Spleen (tissue), 7 donors: Measurements from ENCODE around the gene TMBIM4.

ENCODE experiments used
- CTCF ChIP-seq, 11 experiments: fragments of 200-600 bp in 7 of 11; fragments of 450-650 bp in 4 of 11; sonication (generic) in 4 of 11; IDR thresholded peaks in 8 of 11; conservative IDR thresholded peaks in 3 of 11; 1 replicate in 7 of 11; 2 replicates in 4 of 11; pipeline versions ENCODE4 v1.4.0 to v1.8.0; 2016 to 2021; ENCODE audit warnings: antibody characterized with exemption in 11 of 11, inconsistent platforms in 4 of 11, mild to moderate bottlenecking in 1 of 11
- POLR2A ChIP-seq, 3 donors: fragments of 450-650 bp; IDR thresholded peaks; one replicate each; pipeline ENCODE4 v1.5.1; 2017; ENCODE audit warnings: antibody characterized with exemption in 3 of 3, mild to moderate bottlenecking in 1 of 3
- POLR2AphosphoS5 ChIP-seq, 3 donors: sonication (generic); formaldehyde crosslinking; IDR thresholded peaks; one replicate each; pipeline ENCODE4 v1.5.1; 2017; ENCODE audit warnings: antibody characterized with exemption in 3 of 3
- donor health status: DM: no; HTN: no; CAD: no; lungs with moderate emphysema.
- donor health status: DM: no; HTN: no; CAD: no.
- donor health status: DM: no; HTN: no; CAD: no.

- TF ChIP-seq POLR2A (IDR thresholded peaks at IDR 0.05) (no peak), POLR2AphosphoS5 (IDR thresholded peaks at IDR 0.05) (no peak), CTCF (IDR thresholded peaks at IDR 0.05 in 8 of 11, conservative IDR thresholded peaks at IDR 0.05 in 3 of 11) (no peak)
Measured at GRCh38 chr12:66119870-66120241, 49.9 kb downstream of the TMBIM4 start.
